Measurements from ENCODE around the gene KIAA1671. TPM values are rescaled to one million over a fixed set of nuclear protein-coding genes. Genes with fewer than 3 reads are reported as not detected.

The KIAA1671 gene
- polyA plus RNA-seq, 6 donors from 2014 or later: not detected

DNA sequence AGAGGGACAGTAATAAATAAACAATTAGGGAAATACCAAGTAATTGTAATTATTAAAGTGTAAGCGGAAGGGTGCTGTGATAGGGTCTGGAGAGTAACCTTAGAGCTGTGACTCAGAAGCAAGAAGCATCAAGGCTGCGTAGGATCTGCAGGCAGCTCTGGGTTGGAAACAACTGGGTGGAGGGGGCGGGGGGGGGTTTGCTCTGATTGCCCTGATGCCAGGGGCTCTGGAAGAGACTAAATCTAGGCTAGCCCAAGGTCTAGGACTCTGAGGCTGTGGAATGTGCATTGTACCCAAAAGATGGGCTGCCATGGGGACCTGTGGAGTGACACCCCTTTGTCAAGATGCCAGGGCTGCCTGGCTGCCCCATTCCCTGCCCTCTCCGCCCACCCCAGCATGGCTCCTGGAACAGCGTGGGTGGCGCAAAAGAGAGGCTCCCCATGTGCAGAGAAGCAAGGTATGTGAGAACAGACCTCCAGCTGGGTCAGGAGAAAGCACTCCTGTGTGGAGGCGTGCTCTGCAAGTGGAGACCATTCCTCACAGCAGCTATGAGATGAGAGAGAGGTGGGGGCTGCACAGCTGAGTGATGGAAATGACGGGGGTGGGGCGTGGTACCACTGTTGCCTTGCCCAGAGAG, 146.0 kb downstream of the KIAA1671 start:
- Mint-ChIP-seq H3K9me3 (peaks cover 0 to 2% (median 0%) of the 10 kb centered on the region in 7 donors), H3K4me1 (no peaks in the 10 kb centered on the region), H3K36me3 (no peaks in the 10 kb centered on the region), H3K27me3 (peaks cover 7 to 15% (median 13%) of the 10 kb centered on the region in 3 donors), H3K27ac (no peak overlapping the region), H3K4me3 (no peak overlapping the region)
- DNase-seq (no peak), ATAC-seq (ENCODE audit: low read depth in 2 of 2) (no peak)

DNA sequence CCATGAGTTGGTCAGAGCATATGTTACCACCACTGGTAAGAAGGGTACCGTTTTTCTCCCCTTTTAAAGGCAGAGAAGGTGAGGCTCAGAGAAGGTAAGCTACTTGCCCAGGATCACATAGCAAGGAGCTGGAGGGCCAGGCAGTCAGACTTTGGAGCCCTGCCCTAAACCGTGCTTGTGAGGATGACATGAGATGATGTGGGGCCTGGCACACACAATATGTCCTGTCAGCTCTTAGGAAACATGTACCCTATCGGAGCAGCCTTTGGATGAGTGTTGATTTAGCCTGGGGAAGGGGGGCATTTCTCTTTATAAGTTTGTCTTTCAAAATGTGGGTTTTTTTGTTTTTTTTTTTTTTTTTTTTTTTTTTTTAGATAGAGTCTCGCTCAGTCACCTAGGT, 146.7 kb downstream of the KIAA1671 start:
- no peaks in the 10 kb centered on the region for H3K4me1 Mint-ChIP-seq
- peaks cover 7 to 14% (median 10%) of the 10 kb centered on the region in 3 donors for H3K27me3 Mint-ChIP-seq
- no peak for ATAC-seq (ENCODE audit: low read depth in 2 of 2)
- no peak for DNase-seq
- H3K9me3 Mint-ChIP-seq: peaks cover 0 to 2% (median 0%) of the 10 kb centered on the region in 7 donors
- no peak overlapping the region for H3K4me3 Mint-ChIP-seq
- H3K36me3 Mint-ChIP-seq: no peaks in the 10 kb centered on the region
- H3K27ac Mint-ChIP-seq: no peak overlapping the region

DNA sequence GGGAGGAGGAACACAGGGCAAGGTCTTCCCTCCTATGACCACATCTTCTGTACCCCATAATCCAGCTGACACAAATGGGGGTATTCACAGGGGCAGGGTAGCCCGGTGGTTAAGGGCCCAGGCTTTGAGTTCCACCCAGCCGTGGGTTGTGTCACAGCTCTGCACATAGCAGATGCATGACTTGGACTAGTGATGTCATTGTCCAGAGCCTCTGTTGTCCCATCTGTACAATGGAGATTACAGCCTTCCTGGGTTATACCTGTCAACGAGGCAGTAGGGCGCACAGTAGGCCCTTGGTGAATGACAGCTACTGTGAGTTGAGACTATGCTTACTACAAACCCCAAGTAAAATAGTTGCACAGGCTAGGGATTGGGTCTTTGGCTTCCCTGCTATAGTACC, 147.9 kb downstream of the KIAA1671 start:
- Mint-ChIP-seq H3K27ac (no peak overlapping the region), H3K4me1 (no peaks in the 10 kb centered on the region)
- ATAC-seq (ENCODE audit: low read depth in 2 of 2): no peak

DNA sequence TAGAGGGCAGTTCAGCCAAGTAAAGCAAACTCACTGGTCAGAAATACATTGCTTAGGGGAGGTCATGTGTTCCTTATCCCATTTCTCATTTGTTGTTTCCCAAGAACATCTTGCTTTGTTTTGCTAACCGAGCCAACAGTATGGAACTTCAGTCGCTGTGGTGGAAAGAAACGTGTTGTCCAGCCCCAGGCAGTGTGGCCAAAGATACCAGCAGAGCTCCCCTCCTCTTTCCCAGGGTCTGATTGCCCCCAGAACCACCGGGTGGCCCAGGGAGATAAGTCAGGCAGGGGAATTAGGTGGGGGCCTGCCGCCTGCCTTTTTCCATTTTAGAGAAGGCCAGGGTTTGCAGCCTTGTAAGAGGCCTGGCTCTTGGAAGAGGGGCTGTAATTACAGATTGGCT, 148.4 kb downstream of the KIAA1671 start:
- Mint-ChIP-seq H3K27me3 (peaks cover 9 to 28% (median 21%) of the 10 kb centered on the region in 3 donors), H3K9me3 (peaks cover 0 to 3% (median 2%) of the 10 kb centered on the region in 7 donors), H3K36me3 (no peaks in the 10 kb centered on the region), H3K4me1 (peaks cover 0 to under 1% (median 0%) of the 10 kb centered on the region in 3 donors), H3K27ac (peak overlapping the region in 2 of 6 donors; percentile 4 to 32), H3K4me3 (no peak overlapping the region)
- ATAC-seq (ENCODE audit: low read depth in 2 of 2) (no peak), DNase-seq (no peak)

More for the DNA sequence above, 147.9 kb downstream of the KIAA1671 start:
- H3K9me3 Mint-ChIP-seq: peaks cover 0 to 3% (median 2%) of the 10 kb centered on the region in 7 donors
- peaks cover 5 to 23% (median 16%) of the 10 kb centered on the region in 3 donors for H3K27me3 Mint-ChIP-seq
- no peak overlapping the region for H3K4me3 Mint-ChIP-seq
- no peak for DNase-seq
- H3K36me3 Mint-ChIP-seq: no peaks in the 10 kb centered on the region

DNA sequence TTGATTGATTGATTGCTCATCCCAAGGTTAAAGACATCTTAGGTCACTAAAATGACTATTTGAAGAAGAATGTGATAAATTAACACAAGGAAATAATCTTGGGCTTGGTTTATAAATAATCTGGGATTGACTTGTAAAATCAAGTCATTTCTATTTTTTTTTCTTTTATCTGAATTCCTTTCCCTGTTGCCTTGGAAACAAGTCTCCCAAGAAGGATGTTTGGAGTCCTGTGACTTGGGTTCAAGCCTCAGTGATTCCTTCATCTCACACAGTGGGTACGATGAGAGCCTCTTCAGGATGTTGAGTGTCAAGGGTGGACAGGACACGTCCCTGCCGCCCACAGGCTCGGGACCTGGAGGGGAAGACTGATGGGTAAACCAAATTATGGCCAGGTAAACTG, 149.0 kb downstream of the KIAA1671 start:
- H3K4me1 Mint-ChIP-seq: peaks cover 0 to 4% (median 0%) of the 10 kb centered on the region in 3 donors
- peaks cover 0 to 3% (median 2%) of the 10 kb centered on the region in 7 donors for H3K9me3 Mint-ChIP-seq
- no peak overlapping the region for H3K4me3 Mint-ChIP-seq
- no peaks in the 10 kb centered on the region for H3K36me3 Mint-ChIP-seq
- H3K27me3 Mint-ChIP-seq: peaks cover 15 to 31% (median 27%) of the 10 kb centered on the region in 3 donors
- DNase-seq (no peak), ATAC-seq (ENCODE audit: low read depth in 2 of 2) (no peak)
- H3K27ac Mint-ChIP-seq: no peak overlapping the region

DNA sequence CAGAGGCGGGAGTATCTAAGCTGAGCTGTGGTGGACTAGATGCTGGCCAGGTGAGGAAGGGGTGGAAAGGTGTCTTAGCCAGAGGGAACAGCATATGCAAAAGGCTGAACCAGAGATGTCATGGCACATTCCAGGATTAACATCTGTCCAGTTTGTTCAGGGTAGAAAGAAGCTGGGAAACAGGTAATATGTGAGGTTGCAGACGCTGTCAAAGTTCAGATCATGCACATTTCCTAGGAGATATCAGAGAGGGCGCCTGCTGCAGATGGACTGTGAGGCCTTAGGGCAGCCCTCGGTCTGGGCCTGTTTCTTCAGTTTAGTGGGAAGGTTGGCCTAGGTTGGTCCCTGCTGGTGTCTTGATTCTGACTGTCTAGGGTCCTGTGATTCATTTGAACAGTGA, 149.5 kb downstream of the KIAA1671 start:
- Mint-ChIP-seq H3K36me3 (no peaks in the 10 kb centered on the region), H3K9me3 (peaks cover 0 to 3% (median 2%) of the 10 kb centered on the region in 7 donors), H3K4me3 (no peak overlapping the region), H3K27ac (no peak overlapping the region), H3K27me3 (peaks cover 15 to 29% (median 27%) of the 10 kb centered on the region in 3 donors), H3K4me1 (peaks cover 0 to 4% (median 0%) of the 10 kb centered on the region in 3 donors)
- ATAC-seq (ENCODE audit: low read depth in 2 of 2) (no peak), DNase-seq (no peak)

DNA sequence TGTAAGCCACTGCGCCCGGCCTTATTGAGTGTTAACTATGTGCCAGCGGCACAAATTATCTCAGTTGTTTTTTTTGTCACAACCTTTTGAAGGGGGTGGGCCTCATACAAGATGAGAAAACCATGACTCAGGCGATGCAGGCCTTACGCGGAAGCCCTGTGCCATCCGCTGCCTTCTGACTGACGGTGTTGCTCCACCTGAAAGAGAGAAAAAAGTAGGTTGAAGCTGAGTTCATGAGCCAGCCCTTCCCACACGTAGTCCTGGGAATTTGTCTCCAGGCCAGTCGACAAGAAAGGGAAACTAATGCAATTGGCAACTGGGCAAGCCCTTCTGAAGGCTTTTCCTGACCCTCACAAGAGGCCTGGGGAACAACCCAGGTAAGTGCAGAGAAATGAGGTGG, 150.2 kb downstream of the KIAA1671 start:
- peaks cover 0 to 4% (median 0%) of the 10 kb centered on the region in 3 donors for H3K4me1 Mint-ChIP-seq
- no peak for DNase-seq
- no peaks in the 10 kb centered on the region for H3K36me3 Mint-ChIP-seq
- no peak overlapping the region for H3K27ac Mint-ChIP-seq
- no peak overlapping the region for H3K4me3 Mint-ChIP-seq
- H3K27me3 Mint-ChIP-seq: peaks cover 15 to 29% (median 27%) of the 10 kb centered on the region in 3 donors
- H3K9me3 Mint-ChIP-seq: peaks cover 0 to 3% (median under 1%) of the 10 kb centered on the region in 7 donors
- ATAC-seq (ENCODE audit: low read depth in 2 of 2): no peak

DNA sequence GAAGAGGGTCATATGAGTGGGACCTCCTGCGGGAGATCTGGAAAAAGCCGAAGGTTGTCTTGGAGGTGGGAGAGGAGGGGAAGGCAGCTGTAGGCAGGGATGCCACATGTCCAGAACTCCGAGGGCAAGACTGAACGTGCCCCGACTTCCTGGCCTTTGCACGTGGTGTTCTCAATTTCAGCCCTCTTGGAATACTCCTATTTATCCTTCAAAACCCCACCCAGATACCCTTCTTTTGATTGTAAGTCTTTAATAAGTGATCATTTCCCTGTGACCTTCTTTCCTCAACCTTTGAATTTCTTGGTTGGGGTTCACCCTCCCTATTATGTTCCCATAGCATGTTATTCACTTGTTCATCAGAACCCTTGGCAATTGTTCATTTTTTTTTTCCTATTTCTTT, 151.9 kb downstream of the KIAA1671 start:
- Mint-ChIP-seq H3K4me3 (no peak overlapping the region), H3K36me3 (no peaks in the 10 kb centered on the region), H3K9me3 (peaks cover 0 to 7% (median 2%) of the 10 kb centered on the region in 7 donors), H3K27ac (no peak overlapping the region), H3K4me1 (peaks cover 0 to 4% (median 0%) of the 10 kb centered on the region in 3 donors), H3K27me3 (peaks cover 15 to 35% (median 26%) of the 10 kb centered on the region in 3 donors)
- ATAC-seq (ENCODE audit: low read depth in 2 of 2) (no peak), DNase-seq (no peak)

DNA sequence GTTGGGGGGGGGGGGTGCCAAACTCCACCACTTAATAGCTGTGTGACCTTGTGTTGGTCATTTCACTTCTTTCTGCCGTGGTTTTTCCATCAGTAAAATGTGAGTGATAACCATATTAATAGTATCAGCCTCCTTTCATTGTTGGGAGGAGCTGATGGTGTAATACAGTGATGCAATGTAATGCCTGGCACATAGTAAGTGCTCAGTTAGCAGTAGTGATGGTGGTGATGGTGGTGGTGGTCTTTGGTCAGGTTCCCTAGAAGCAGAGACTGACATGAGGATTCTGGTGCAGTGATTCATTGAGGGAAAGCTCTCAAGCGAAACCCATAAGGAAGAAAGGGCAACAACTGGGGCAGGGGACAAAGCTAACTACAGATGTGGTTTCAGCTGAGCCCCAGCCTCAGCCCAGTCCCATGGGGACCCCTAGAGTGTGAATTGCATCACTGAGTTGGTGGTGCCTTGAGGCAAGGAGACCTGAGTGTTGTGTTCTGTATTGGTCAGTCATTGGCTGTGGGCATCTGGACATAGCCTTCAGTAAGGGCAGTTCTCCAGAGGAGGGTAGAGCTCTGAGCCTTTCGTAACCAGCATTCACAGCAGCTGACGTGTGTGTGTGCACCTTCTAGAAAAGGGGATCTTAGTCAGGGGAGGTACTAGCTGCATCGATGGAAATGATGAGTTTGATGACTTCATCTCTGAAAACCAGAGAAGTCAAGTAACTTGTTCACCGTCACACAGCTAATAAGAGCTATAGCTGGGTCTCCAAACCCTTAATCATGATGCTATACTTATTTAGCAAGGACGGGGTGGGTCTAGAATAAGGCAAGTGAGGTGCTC, 153.5 kb downstream of the KIAA1671 start:
- Mint-ChIP-seq H3K9me3 (peaks cover 0 to 11% (median 2%) of the 10 kb centered on the region in 7 donors), H3K27ac (peak overlapping the region in 1 of 6 donors; percentile 14), H3K27me3 (peaks cover 19 to 52% (median 42%) of the 10 kb centered on the region in 3 donors), H3K36me3 (no peaks in the 10 kb centered on the region), H3K4me3 (no peak overlapping the region), H3K4me1 (peaks cover 5 to 15% (median 13%) of the 10 kb centered on the region in 3 donors)
- ATAC-seq (ENCODE audit: low read depth in 2 of 2) (no peak), DNase-seq (no peak)

DNA sequence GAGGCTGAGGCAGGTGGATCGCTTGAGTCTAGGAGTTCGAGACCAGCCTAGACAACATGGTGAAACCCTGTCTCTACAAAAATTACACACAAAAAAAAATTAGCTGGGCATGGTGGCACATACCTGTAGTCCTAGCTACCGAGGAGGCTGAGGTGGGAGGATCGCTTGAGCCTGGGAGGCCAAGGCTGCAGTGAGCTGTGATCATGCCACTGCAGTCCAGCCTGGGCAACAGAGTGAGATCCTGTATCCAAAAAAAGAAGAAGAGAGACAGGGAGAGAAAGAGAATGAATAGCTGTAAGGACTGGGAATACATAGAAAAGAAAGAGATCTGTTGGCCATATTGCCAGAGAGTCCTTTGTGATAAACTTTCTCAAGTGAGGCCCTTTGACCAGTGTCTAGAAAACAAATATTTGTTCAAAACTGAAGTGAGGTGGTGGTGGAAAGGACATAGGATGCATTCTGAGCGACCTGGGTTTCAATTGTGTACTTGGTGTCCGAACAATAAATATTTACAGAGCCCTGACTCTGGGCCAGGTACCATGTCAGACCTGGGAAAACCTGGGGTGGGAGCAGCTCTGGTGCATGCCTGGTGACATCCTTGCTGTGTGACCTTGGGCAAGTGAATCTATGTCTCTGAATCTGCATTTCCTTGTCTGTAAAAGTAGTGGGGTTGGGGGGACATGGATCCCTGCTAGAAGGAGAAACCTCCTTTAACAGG, 157.5 kb downstream of the KIAA1671 start:
- H3K27me3 Mint-ChIP-seq: peaks cover 34 to 78% (median 72%) of the 10 kb centered on the region in 3 donors
- no peak for ATAC-seq (ENCODE audit: low read depth in 2 of 2)
- peak overlapping the region in 7 of 8 donors; percentile 60 to 82 (median 73) for H3K4me3 Mint-ChIP-seq

DNA sequence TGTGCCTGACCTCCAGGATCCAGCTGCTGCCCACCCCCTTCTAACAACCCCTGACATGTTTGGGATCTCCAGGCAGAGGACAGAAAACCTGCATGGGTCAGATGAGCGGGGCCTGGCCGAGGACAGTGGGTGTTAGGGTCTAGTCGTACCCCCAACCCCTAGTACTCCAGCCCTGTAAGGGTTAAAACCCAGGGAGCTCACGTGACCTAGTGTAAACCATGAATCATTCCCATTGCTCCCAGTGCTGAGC, 158.0 kb downstream of the KIAA1671 start:
- H3K36me3 Mint-ChIP-seq: no peaks in the 10 kb centered on the region
- H3K27me3 Mint-ChIP-seq: peaks cover 34 to 79% (median 72%) of the 10 kb centered on the region in 3 donors
- ATAC-seq (ENCODE audit: low read depth in 2 of 2) (no peak), DNase-seq (no peak)
- H3K4me3 Mint-ChIP-seq: peak overlapping the region; percentile 73 to 92 (median 82)
- H3K27ac Mint-ChIP-seq: peak overlapping the region in 2 of 6 donors; percentile 20 to 79
- H3K4me1 Mint-ChIP-seq: peaks cover 20 to 24% (median 22%) of the 10 kb centered on the region in 3 donors
- peaks cover 0 to 11% (median 0%) of the 10 kb centered on the region in 7 donors for H3K9me3 Mint-ChIP-seq

More for the DNA sequence above, 157.5 kb downstream of the KIAA1671 start:
- peaks cover 20 to 24% (median 22%) of the 10 kb centered on the region in 3 donors for H3K4me1 Mint-ChIP-seq
- H3K36me3 Mint-ChIP-seq: no peaks in the 10 kb centered on the region
- DNase-seq: no peak
- peak overlapping the region in 2 of 6 donors; percentile 6 to 83 for H3K27ac Mint-ChIP-seq
- H3K9me3 Mint-ChIP-seq: peaks cover 0 to 11% (median 0%) of the 10 kb centered on the region in 7 donors

DNA sequence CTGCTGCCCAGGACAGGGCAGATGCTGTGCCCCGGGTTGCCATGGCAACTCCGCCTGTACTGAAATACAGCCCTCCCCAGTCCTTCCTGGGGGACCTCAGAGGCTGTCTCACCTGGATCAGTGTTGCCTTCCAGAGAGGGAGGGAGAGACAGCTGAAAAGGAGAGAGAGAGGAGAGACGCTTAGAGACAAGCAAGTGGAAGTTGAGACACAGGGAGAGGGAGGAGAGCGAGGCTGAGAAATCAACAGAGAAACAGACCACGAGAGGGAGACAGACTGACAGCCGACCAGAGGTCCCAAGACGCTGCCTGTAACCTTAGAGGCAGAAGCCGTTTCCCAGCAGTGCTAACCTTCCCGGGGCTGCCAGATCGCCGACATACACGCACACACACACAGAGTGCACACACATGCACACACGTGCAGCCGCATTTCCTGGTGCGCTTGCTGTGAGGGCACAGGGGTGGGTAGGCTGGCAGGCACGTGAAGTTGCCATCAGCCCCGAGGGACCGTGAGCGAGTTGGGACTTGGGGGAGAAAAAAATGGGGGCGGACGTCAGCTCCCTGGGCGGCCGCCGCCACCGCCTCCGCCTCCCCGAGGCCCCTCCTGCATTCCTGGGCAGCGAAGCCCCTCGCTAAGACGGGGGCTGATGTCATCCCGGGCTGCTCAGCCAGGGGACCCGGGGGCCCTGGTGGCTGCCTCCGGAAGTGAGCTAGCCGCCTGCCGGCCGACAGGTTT, 158.5 kb downstream of the KIAA1671 start:
- ATAC-seq (ENCODE audit: low read depth in 2 of 2): peak; percentile 78 to 83
- H3K4me1 Mint-ChIP-seq: peaks cover 20 to 24% (median 20%) of the 10 kb centered on the region in 3 donors
- peak overlapping the region; percentile 20 to 93 (median 76) for H3K27ac Mint-ChIP-seq
- H3K4me3 Mint-ChIP-seq: peak overlapping the region; percentile 73 to 92 (median 84)
- peaks cover 30 to 74% (median 67%) of the 10 kb centered on the region in 3 donors for H3K27me3 Mint-ChIP-seq
- peak; percentile 37 for DNase-seq
- H3K36me3 Mint-ChIP-seq: no peaks in the 10 kb centered on the region
- peaks cover 0 to 11% (median 0%) of the 10 kb centered on the region in 7 donors for H3K9me3 Mint-ChIP-seq

Data from naive B cell (primary cell).